Right lung (tissue), 5 donors: ENCODE measurements around the gene PHACTR1. TPM values are rescaled to one million over a fixed set of nuclear protein-coding genes. Genes with fewer than 3 reads are reported as not detected.
A peak's percentile ranks its signal among the peaks of the same experiment; 100 is the strongest.

Source experiments
- DNase-seq, 2 donors: peaks; one replicate each; pipeline ENCODE4 v3.0.0-alpha.2; 2013
- polyA plus RNA-seq, 5 donors: library from polyadenylated mRNA; unstranded; fragments of 120-200 nt; gene quantifications; one replicate each; pipeline versions ENCODE4 v1.2.1 to v1.2.3, GENCODE V29; 2013; ENCODE audit warnings: inconsistent platforms in 1 of 5, low replicate concordance in 1 of 5; ENCODE audit not compliant: insufficient read length in 5 of 5, insufficient read depth in 1 of 5

PHACTR1 gene
- polyA plus RNA-seq, 5 donors: 11.1 to 16.5 (median 14.5) TPM

GRCh38 chr6:13015379-13015681 lies 298.8 kb downstream of the PHACTR1 start:
- DNase-seq: no peak

DNA sequence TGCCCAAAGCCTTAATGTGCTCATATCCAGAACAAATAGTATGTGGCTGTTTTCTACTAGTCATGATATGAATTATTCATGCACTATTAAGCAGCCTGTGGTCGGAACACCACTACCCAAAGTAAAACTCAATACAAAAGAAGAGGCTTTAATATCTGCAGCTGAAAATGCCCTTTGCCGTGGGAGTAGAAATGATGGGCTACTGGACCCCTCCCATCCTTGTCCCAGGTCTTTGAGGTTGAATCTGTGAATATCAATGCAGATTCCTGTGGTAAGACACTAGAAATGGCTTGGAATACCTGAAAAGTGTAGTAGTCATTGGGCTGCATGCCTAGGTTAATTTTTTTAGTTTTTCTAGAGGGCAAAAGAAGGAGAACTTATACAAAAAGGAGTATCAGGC lies 308.0 kb downstream of the PHACTR1 start:
- no peak for DNase-seq

GRCh38 chr6:13025893-13026499 lies 309.4 kb downstream of the PHACTR1 start:
- DNase-seq: no peak

DNA sequence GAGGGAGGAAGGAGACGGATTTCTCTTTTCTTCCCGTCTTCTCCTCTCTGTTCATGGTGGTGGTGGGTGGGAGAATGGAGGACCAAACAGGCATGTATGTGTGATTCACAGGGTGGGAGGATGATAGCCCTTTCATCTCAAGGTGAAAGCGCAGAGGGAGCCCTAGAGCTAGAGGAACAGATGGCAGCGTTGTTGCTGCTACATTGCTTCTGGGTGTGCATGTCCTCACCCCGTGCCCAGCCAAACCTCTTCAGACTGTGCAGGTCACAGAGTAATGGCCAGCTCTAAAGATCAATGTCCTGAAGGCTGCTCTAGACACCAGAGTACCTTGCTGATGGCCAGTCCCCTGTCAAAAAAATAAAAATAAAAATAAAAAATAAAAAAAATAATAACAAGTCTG lies 310.0 kb downstream of the PHACTR1 start:
- no peak for DNase-seq

GRCh38 chr6:13027207-13027606 lies 310.6 kb downstream of the PHACTR1 start:
- DNase-seq: no peak

DNA sequence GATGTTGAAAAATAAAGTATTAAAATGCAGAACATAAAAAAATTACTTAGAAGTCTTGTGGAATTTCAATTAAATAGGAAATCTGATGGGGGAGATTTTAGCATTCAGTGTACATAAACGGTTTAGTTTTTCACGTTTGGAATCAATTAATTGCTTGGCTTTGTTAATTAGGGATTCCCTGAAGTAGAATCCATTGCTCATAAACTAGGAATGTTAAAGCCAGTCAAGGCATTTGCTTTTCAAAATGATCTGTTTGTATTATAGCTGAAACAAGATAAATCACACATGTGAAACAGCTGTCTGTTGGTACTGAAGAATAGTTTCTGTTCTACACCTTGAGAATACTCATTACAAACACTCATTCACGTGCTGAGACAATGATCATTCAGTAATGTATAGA lies 313.8 kb downstream of the PHACTR1 start:
- no peak for DNase-seq

GRCh38 chr6:13032566-13032965 lies 316.0 kb downstream of the PHACTR1 start:
- DNase-seq: no peak

GRCh38 chr6:13033145-13033544 lies 316.6 kb downstream of the PHACTR1 start:
- no peak for DNase-seq

DNA sequence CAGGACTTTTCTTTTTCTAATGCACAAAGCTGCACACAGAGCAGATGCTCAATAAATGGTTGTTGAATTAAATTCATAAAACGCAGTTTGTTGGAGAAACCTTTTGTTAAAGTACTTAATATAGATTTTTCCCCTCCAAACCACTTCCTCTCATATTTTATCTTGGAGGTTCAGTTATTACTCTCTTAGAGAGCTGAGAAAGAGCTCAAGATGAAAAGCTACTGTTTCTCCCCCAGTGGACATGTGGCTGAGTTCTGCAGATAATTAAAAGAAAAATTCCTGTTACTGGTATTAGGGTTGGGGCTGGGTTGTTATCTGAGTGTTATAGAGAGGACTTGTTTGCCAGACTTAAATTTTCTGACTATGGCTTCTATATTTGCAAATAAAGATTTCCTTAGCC lies 317.7 kb downstream of the PHACTR1 start:
- no peak for DNase-seq

GRCh38 chr6:13035606-13036005 lies 319.0 kb downstream of the PHACTR1 start:
- no peak for DNase-seq

GRCh38 chr6:13038315-13038714 lies 321.7 kb downstream of the PHACTR1 start:
- DNase-seq: peak; percentile 34 to 38

DNA sequence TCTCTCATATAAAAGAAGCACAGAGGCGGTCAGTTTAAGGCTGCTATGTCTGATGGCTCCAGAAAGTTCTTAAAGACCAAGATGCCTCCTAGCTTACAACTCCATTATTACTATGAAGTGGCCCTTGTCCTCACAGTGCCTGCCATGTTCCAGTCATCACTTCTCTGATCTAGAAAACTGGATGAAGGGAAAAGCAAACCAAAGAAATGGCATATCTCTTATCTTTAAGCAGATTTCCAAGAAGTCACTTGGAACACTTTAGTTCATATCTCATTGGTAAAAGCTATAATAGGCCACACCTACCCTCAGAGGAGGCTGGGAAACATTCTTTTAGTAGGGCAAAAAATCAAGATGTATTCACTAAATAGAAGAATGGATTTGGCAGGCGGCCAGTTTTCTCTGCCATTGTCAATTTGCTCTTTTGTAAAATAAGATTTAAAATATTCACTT lies 322.2 kb downstream of the PHACTR1 start:
- no peak for DNase-seq

GRCh38 chr6:13044390-13044789 lies 327.8 kb downstream of the PHACTR1 start:
- no peak for DNase-seq

- DNase-seq: no peak
Measured at GRCh38 chr6:13044896-13045295, 328.3 kb downstream of the PHACTR1 start.

DNA sequence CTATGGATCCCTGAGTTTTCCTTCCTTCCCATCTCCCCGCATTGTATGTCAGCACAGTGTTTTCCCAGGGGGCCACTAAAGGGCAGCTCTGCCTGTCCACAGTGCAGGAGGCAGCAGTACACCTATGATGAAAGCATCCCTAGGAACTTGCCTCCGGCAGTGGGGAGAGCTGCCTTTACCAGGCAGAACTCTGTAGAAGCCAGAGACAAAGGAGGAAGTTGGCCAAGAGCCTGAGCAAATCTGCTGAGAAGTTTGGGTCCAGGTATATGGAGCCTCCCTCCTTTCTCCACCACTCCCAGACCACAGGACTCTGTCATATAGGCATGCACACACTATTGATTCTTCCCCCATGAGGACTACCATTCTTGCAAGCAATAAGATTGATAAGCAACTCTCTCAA lies 329.1 kb downstream of the PHACTR1 start:
- no peak for DNase-seq

- DNase-seq: no peak
Measured at GRCh38 chr6:13046084-13046483, 329.5 kb downstream of the PHACTR1 start.

DNA sequence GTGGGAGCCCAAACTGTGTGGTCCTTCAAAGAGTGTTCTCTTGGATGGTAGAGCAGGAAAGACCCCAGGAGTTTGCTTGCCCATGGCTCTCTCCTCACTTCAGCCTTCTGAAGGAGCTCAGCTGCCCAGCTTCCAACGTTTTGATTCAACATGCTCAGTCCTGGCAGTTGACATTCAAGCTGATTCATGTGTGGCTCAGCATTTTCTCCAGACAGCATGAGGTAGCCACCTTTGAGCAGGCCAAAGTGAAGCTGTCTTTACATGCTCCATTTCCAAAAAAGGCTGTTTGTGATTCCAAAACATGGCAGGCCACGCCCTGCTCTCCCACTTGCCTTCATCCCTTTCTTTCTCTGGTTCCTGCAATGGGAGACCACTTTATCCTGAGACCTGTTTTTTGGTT lies 331.5 kb downstream of the PHACTR1 start:
- DNase-seq: no peak

- DNase-seq: no peak
Measured at GRCh38 chr6:13049666-13050254, 333.2 kb downstream of the PHACTR1 start.

GRCh38 chr6:13053006-13053461 lies 336.5 kb downstream of the PHACTR1 start:
- no peak for DNase-seq

DNA sequence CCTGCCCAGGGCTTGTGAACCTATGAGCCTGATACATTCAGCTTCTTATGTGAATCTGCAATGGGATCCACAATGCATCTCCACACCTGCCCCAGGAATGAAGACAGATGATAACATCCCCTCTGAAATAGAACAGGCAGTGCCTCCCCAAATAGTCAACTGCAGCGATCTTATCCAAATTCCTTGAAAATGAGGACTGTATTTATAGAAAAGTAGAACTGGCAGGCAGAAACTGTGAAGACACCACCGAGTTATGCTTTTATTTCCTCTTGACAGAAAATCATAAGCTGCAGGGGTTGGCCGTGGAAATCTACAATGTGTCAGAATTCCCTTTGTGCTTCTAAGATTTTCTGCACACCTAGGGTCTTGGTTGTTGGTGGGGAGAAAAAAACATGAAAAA lies 341.5 kb downstream of the PHACTR1 start:
- DNase-seq: no peak

DNA sequence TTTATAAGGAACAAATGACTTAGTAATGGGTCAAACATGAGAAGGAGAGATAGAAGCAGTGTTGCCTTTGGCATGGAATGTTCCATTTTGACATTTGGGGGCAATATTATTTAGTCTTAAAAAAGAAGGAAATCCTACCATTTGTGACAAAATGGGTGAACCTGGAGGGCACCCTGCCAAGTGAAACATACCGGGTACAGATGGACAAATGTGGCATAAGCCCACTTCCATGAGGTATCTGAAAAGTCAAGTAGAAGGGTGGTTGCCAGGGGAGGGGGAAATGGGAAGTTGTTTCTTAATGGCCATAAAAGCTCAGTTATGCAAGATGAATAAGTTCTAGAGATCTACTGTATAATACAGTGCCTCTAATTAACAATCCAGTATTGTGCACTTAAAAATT lies 342.5 kb downstream of the PHACTR1 start:
- DNase-seq: no peak

DNA sequence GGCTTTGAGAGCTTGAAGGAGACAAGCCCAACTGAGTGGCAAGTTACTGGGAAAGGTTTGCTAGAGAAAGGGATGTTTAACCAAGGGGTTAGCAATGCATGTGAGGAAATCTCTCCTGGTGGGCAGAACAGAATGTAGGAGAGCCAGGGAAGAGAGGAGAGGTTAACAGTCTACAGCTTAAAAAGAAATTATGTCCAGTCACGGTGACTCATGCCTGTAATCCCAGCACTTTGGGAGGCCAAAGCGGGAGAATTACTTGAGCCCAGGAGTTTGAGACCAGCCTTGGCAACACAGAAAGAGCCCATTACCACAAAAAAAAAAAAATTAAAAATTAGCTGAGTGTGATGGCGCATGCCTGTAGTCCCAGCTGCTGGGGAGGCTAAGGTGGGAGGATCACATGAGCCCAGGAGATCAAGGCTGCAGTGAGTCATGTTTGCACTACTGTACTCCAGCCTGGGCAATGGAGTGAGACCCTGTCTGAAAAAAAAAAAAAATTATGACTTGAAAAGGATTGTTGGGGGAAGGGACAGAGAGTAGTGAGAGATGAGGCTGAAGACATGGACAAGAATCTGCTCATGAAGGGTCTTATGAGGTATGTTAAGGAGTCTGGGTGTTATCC lies 346.8 kb downstream of the PHACTR1 start:
- no peak for DNase-seq

DNA sequence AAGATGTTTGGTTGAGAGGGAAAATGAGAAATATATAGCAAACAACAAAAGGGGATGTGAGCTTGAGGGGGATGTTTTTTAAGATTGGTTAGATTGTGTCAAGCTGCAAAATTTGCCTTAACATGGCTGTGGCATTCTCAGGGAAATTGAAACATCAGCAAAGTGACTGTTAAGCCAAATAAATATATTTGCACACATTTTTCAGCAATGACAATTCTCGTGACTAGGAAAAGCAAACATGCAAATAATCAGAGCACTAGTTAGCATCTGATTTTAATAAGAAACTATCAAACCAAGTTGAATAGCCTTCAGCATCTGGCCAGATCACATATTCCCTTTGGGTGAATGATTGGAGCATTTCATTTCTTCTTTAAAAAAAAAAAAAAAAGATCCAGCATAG lies 349.0 kb downstream of the PHACTR1 start:
- no peak for DNase-seq

DNA sequence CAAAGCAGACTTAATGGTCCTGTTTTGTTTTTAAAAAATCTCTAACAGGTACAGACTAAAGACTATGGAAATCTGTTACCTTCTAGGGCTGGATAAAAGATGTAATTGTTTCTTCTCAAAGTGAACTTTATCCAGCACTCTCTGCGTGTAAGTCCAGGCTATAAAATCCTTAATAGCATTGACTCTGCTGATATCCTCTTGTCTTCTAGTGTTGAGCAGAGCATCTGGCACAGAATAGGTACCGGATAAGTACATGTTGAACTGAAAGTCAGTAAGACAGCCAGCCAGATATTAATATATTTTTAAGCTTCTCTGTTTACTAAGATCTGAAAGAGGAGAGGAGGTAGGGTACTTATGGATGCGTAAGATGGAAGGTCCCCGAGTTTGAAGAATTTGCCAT lies 349.5 kb downstream of the PHACTR1 start:
- DNase-seq: no peak
